SJSA1 (cell line): ENCODE measurements around the gene WDR12. TPM values are rescaled to one million over a fixed set of nuclear protein-coding genes. Genes with fewer than 3 reads are reported as not detected.
"Not testable (repeated sequence)": the region's sequence is repeated elsewhere in the genome, so short reads cannot be mapped to it uniquely, and the experiment has no call there.

Source experiments
- DNase-seq, 2 experiments: peaks; one replicate each; pipeline ENCODE4 v3.0.0-alpha.2; 2015 to 2020; ENCODE audit warnings: low spot score in 2 of 2, low read depth in 1 of 2
- H3K27ac ChIP-seq: fragments of 250-450 bp; sonication (Bioruptor Pico); 2 replicates; pipeline ENCODE4 v1.5.1; 2020; ENCODE audit warnings: mild to moderate bottlenecking, moderate library complexity
- H3K27me3 ChIP-seq: fragments of 250-450 bp; sonication (Bioruptor Pico); replicated peaks from 2 replicates; pipeline ENCODE4 v1.5.1; 2020; ENCODE audit warnings: mild to moderate bottlenecking, moderate library complexity
- H3K36me3 ChIP-seq: fragments of 250-450 bp; sonication (Bioruptor Pico); 2 replicates; pipeline ENCODE4 v1.5.1; 2020; ENCODE audit warnings: mild to moderate bottlenecking
- H3K4me1 ChIP-seq: fragments of 250-450 bp; sonication (Bioruptor Pico); replicated peaks from 2 replicates; pipeline ENCODE4 v1.6.1; 2021; ENCODE audit warnings: mild to moderate bottlenecking
- H3K4me3 ChIP-seq: fragments of 250-450 bp; sonication (Bioruptor Pico); 2 replicates; pipeline ENCODE4 v1.5.1; 2020; ENCODE audit warnings: mild to moderate bottlenecking
- H3K9me3 ChIP-seq: fragments of 250-450 bp; sonication (Bioruptor Pico); replicated peaks from 2 replicates; pipeline ENCODE4 v1.5.1; 2020; ENCODE audit warnings: mild to moderate bottlenecking
- total RNA-seq: library from RNA; depleted of rRNA; stranded (reverse); fragments of >200 nt; shearing (Covaris generic); gene quantifications from 2 replicates; pipeline ENCODE4 v1.2.3, GENCODE V29; 2014

Gene WDR12
- total RNA-seq, 1 experiment from 2014 or later = 49.3 TPM

GRCh38 chr2:202870431-202871299, 40.8 kb downstream of the WDR12 start:
- Histone ChIP-seq H3K4me3 (peak overlapping the region; percentile 64), H3K36me3 (no peaks in the 10 kb centered on the region), H3K27ac (no peak overlapping the region), H3K27me3 (no peaks in the 10 kb centered on the region), H3K9me3 (no peaks in the 10 kb centered on the region), H3K4me1 (no peaks in the 10 kb centered on the region)
- DNase-seq = peak in 1 of 2 experiments; percentile 52

GRCh38 chr2:202861987-202862386, 49.5 kb downstream of the WDR12 start:
- no peaks in the 10 kb centered on the region for H3K9me3 ChIP-seq
- no peak for DNase-seq
- H3K27ac ChIP-seq = no peak overlapping the region
- H3K4me1 ChIP-seq = no peaks in the 10 kb centered on the region
- H3K4me3 ChIP-seq = no peak overlapping the region
- H3K36me3 ChIP-seq = no peaks in the 10 kb centered on the region
- H3K27me3 ChIP-seq = no peaks in the 10 kb centered on the region

- H3K4me3 ChIP-seq = no peak overlapping the region
- DNase-seq = no peak
- no peaks in the 10 kb centered on the region for H3K27me3 ChIP-seq
- no peaks in the 10 kb centered on the region for H3K36me3 ChIP-seq
- no peaks in the 10 kb centered on the region for H3K4me1 ChIP-seq
- no peak overlapping the region for H3K27ac ChIP-seq
- H3K9me3 ChIP-seq = no peaks in the 10 kb centered on the region
Measured at GRCh38 chr2:202858601-202859000, 52.9 kb downstream of the WDR12 start.

- H3K4me1 ChIP-seq, H3K36me3 ChIP-seq, H3K4me3 ChIP-seq, DNase-seq, H3K27me3 ChIP-seq, H3K9me3 ChIP-seq, H3K27ac ChIP-seq: not testable (repeated sequence)
Measured at GRCh38 chr2:202849343-202849742, 62.1 kb downstream of the WDR12 start.

GRCh38 chr2:202848813-202849212, 62.7 kb downstream of the WDR12 start:
- Histone ChIP-seq H3K4me1 (no peaks in the 10 kb centered on the region), H3K27me3 (no peaks in the 10 kb centered on the region), H3K9me3 (no peaks in the 10 kb centered on the region), H3K36me3 (no peaks in the 10 kb centered on the region), H3K27ac (no peak overlapping the region), H3K4me3 (no peak overlapping the region)
- no peak for DNase-seq

- Histone ChIP-seq H3K27ac (no peak overlapping the region), H3K27me3 (no peaks in the 10 kb centered on the region), H3K36me3 (no peaks in the 10 kb centered on the region), H3K9me3 (no peaks in the 10 kb centered on the region), H3K4me3 (no peak overlapping the region), H3K4me1 (no peaks in the 10 kb centered on the region)
- DNase-seq = no peak
Measured at GRCh38 chr2:202847693-202848524, 63.6 kb downstream of the WDR12 start.

- H3K27me3 ChIP-seq = no peaks in the 10 kb centered on the region
- no peak overlapping the region for H3K27ac ChIP-seq
- H3K36me3 ChIP-seq = no peaks in the 10 kb centered on the region
- no peaks in the 10 kb centered on the region for H3K4me1 ChIP-seq
- no peak overlapping the region for H3K4me3 ChIP-seq
- no peaks in the 10 kb centered on the region for H3K9me3 ChIP-seq
- DNase-seq = no peak
Measured at GRCh38 chr2:202844656-202845055, 66.8 kb downstream of the WDR12 start.

- Histone ChIP-seq H3K27ac (no peak overlapping the region), H3K4me3 (no peak overlapping the region), H3K27me3 (no peaks in the 10 kb centered on the region), H3K9me3 (no peaks in the 10 kb centered on the region), H3K36me3 (no peaks in the 10 kb centered on the region), H3K4me1 (no peaks in the 10 kb centered on the region)
- DNase-seq = no peak
Measured at GRCh38 chr2:202842690-202843089, 68.8 kb downstream of the WDR12 start.

GRCh38 chr2:202841090-202841867, 70.2 kb downstream of the WDR12 start:
- Histone ChIP-seq H3K36me3 (no peaks in the 10 kb centered on the region), H3K4me1 (no peaks in the 10 kb centered on the region), H3K4me3 (no peak overlapping the region), H3K9me3 (no peaks in the 10 kb centered on the region), H3K27me3 (no peaks in the 10 kb centered on the region), H3K27ac (no peak overlapping the region)
- no peak for DNase-seq

GRCh38 chr2:202831242-202832220, 79.9 kb downstream of the WDR12 start:
- H3K27me3 ChIP-seq = no peaks in the 10 kb centered on the region
- no peak overlapping the region for H3K4me3 ChIP-seq

GRCh38 chr2:202824901-202825300, 86.6 kb downstream of the WDR12 start:
- no peaks in the 10 kb centered on the region for H3K36me3 ChIP-seq
- no peak overlapping the region for H3K4me3 ChIP-seq
- DNase-seq = no peak
- H3K4me1 ChIP-seq = no peaks in the 10 kb centered on the region
- no peaks in the 10 kb centered on the region for H3K9me3 ChIP-seq
- H3K27ac ChIP-seq = no peak overlapping the region
- H3K27me3 ChIP-seq = no peaks in the 10 kb centered on the region

More at GRCh38 chr2:202831242-202832220, 79.9 kb downstream of the WDR12 start:
- H3K4me1 ChIP-seq = no peaks in the 10 kb centered on the region
- no peaks in the 10 kb centered on the region for H3K9me3 ChIP-seq
- H3K27ac ChIP-seq = no peak overlapping the region
- DNase-seq = peak in 1 of 2 experiments; percentile 41
- H3K36me3 ChIP-seq = no peaks in the 10 kb centered on the region
